Keratinocyte (primary cell): Measurements from ENCODE around the gene CXCL8. TPM values are rescaled to one million over a fixed set of nuclear protein-coding genes. Genes with fewer than 3 reads are reported as not detected.

ENCODE experiments used
- DNase-seq: peaks from one replicate; pipeline ENCODE4 v3.0.0-alpha.2; 2011; ENCODE audit warnings: low read depth, missing footprints, low spot score
- FAIRE-seq: peaks from 2 replicates; lab custom pipeline; 2011; peaks lifted over from hg19 to GRCh38; lab: Jason Lieb, UNC
- H2AFZ ChIP-seq: 2 replicates; pipeline ENCODE4 v1.6.0; 2012; ENCODE audit warnings: low read length, control low read depth, inconsistent platforms; ENCODE audit not compliant: control insufficient read depth
- H3K27ac ChIP-seq: 2 replicates; pipeline ENCODE4 v1.5.1; 2011; ENCODE audit warnings: low read length; ENCODE audit not compliant: control insufficient read depth, insufficient read depth
- H3K27me3 ChIP-seq: 3 replicates; pipeline ENCODE4 v1.6.0; 2011; ENCODE audit warnings: low read length; ENCODE audit not compliant: control insufficient read depth, insufficient read depth; ENCODE audit errors: extremely low read depth
- H3K36me3 ChIP-seq, 2 experiments: 2 replicates in 1 of 2; 3 replicates in 1 of 2; pipeline ENCODE4 v1.5.1; 2011; ENCODE audit warnings: low read length in 2 of 2, mild to moderate bottlenecking in 1 of 2; ENCODE audit not compliant: control insufficient read depth in 2 of 2, insufficient read depth in 2 of 2; ENCODE audit errors: extremely low read depth in 1 of 2
- H3K4me1 ChIP-seq: 3 replicates; pipeline ENCODE4 v1.5.1; 2011; ENCODE audit warnings: low read length; ENCODE audit not compliant: control insufficient read depth, insufficient read depth; ENCODE audit errors: extremely low read depth
- H3K4me2 ChIP-seq: 3 replicates; pipeline ENCODE4 v1.6.0; 2011; ENCODE audit warnings: low read depth, low read length; ENCODE audit not compliant: control insufficient read depth, insufficient read depth; ENCODE audit errors: extremely low read depth
- H3K4me3 ChIP-seq, 3 experiments: fragments of 200-600 bp in 1 of 3; sonication (generic) in 1 of 3; 2 replicates in 2 of 3; 3 replicates in 1 of 3; pipeline ENCODE4 v1.5.1; 2011 to 2016; ENCODE audit warnings: low read length in 3 of 3, mild to moderate bottlenecking in 3 of 3, control low read depth in 2 of 3, inconsistent platforms in 1 of 3, low read depth in 1 of 3, mixed read lengths in 1 of 3, mixed run types in 1 of 3, moderate library complexity in 1 of 3; ENCODE audit not compliant: control insufficient read depth in 2 of 3, insufficient read depth in 2 of 3; ENCODE audit errors: extremely low read depth in 1 of 3
- H3K79me2 ChIP-seq: 2 replicates; pipeline ENCODE4 v1.6.0; 2012; ENCODE audit warnings: low read length; ENCODE audit not compliant: control insufficient read depth, insufficient read depth
- H3K9ac ChIP-seq: 3 replicates; pipeline ENCODE4 v1.6.0; 2011; ENCODE audit warnings: low read length; ENCODE audit not compliant: control insufficient read depth, insufficient read depth; ENCODE audit errors: extremely low read depth
- H3K9me1 ChIP-seq: 3 replicates; pipeline ENCODE4 v1.6.0; 2011; ENCODE audit warnings: low read length; ENCODE audit not compliant: control insufficient read depth, insufficient read depth; ENCODE audit errors: extremely low read depth
- H3K9me3 ChIP-seq: 2 replicates; pipeline ENCODE4 v1.5.1; 2012; ENCODE audit warnings: low read depth, low read length; ENCODE audit not compliant: control insufficient read depth
- H4K20me1 ChIP-seq: 3 replicates; pipeline ENCODE4 v1.6.0; 2011; ENCODE audit warnings: low read length; ENCODE audit not compliant: control insufficient read depth, insufficient read depth; ENCODE audit errors: extremely low read depth
- EZH2 ChIP-seq: IDR thresholded peaks from one replicate; pipeline ENCODE4 v1.6.1; 2012; ENCODE audit warnings: inconsistent platforms, mild to moderate bottlenecking, low read length, moderate library complexity
- dilution Hi-C: fragments of 300-500 bp; cut with MboI; formaldehyde crosslinking; loops from one replicate; pipeline ENCODE4 v1.7.0; 2020; ENCODE audit warnings: low sequenced_read_pairs; ENCODE audit not compliant: extremely low pct_ligation_motif_present
- polyA plus RNA-seq, 5 experiments: library from polyadenylated mRNA; depleted of rRNA in 3 of 5; stranded (reverse) in 3 of 5; stranded (forward) in 1 of 5; unstranded in 1 of 5; fragments of >200 nt; gene quantifications; 1 replicate in 1 of 5; 2 replicates in 3 of 5; 3 replicates in 1 of 5; pipeline versions ENCODE4 v1.2.1 to v1.2.3, GENCODE V29; 2011 to 2012; ENCODE audit warnings: missing spikeins in 2 of 5, low read depth in 1 of 5, low replicate concordance in 1 of 5
- TF ChIP-seq, protein P1 (sequence below), 3 experiments: IDR thresholded peaks in 1 of 3; conservative IDR thresholded peaks in 1 of 3; optimal IDR thresholded peaks in 1 of 3; 2 replicates in 2 of 3; 3 replicates in 1 of 3; pipeline versions ENCODE3 to v1.5.1; 2011; ENCODE audit warnings: low read length in 3 of 3, mild to moderate bottlenecking in 3 of 3, moderate library complexity in 2 of 3, control low read depth in 1 of 3, inconsistent platforms in 1 of 3; ENCODE audit not compliant: insufficient read depth in 2 of 3; ENCODE audit errors: extremely low read depth in 1 of 3

CXCL8 gene
- polyA plus RNA-seq, 1 donor (not counting 4 experiments of a cell fraction or from before 2014, with no cell fraction given): 65.4 TPM

DNA sequence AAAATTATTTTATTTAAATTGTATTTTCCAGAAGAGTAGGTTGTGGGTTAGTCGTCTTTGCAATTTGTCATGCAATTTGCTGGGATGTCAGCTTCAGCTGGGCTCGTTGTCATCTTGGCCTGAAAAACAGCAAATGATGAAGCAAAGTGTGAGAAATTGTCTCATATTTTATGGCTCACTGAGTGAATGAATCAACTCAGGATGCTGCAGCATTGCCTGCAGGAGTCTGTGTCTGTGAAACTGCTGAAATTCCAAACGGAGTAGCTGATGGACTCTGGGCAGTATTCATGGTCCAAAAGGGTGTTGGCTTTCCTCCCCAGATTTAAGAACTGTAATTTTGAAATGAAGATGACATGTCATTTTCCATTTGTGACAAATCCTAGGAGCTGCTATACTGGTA is 37.2 kb downstream of the CXCL8 start:
- TF ChIP-seq EZH2: no peak
- TF ChIP-seq, protein P1, sequence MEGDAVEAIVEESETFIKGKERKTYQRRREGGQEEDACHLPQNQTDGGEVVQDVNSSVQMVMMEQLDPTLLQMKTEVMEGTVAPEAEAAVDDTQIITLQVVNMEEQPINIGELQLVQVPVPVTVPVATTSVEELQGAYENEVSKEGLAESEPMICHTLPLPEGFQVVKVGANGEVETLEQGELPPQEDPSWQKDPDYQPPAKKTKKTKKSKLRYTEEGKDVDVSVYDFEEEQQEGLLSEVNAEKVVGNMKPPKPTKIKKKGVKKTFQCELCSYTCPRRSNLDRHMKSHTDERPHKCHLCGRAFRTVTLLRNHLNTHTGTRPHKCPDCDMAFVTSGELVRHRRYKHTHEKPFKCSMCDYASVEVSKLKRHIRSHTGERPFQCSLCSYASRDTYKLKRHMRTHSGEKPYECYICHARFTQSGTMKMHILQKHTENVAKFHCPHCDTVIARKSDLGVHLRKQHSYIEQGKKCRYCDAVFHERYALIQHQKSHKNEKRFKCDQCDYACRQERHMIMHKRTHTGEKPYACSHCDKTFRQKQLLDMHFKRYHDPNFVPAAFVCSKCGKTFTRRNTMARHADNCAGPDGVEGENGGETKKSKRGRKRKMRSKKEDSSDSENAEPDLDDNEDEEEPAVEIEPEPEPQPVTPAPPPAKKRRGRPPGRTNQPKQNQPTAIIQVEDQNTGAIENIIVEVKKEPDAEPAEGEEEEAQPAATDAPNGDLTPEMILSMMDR (optimal IDR thresholded peaks at IDR 0.05 in 1 of 3, IDR thresholded peaks at IDR 0.05 in 1 of 3, conservative IDR thresholded peaks at IDR 0.05 in 1 of 3; ENCODE audit: extremely low read depth in 1 of 3, insufficient read depth in 2 of 3, low read length in 3 of 3): no peak
- no peaks in the 10 kb centered on the region for H3K79me2 ChIP-seq
- H3K27ac ChIP-seq: no peak overlapping the region
- DNase-seq (no peak), FAIRE-seq (peak; percentile 73)
- no peaks in the 10 kb centered on the region for H3K9me3 ChIP-seq
- no peak overlapping the region for H3K4me3 ChIP-seq
- no peak overlapping the region for H2AFZ ChIP-seq
- no peaks in the 10 kb centered on the region for H3K9me1 ChIP-seq
- no peaks in the 10 kb centered on the region for H3K36me3 ChIP-seq
- H3K4me1 ChIP-seq: peaks cover 6% of the 10 kb centered on the region
- dilution Hi-C loops: no loop called here
- no peaks in the 10 kb centered on the region for H4K20me1 ChIP-seq
- no peaks in the 10 kb centered on the region for H3K27me3 ChIP-seq
- no peak overlapping the region for H3K9ac ChIP-seq
- H3K4me2 ChIP-seq: no peak overlapping the region

DNA sequence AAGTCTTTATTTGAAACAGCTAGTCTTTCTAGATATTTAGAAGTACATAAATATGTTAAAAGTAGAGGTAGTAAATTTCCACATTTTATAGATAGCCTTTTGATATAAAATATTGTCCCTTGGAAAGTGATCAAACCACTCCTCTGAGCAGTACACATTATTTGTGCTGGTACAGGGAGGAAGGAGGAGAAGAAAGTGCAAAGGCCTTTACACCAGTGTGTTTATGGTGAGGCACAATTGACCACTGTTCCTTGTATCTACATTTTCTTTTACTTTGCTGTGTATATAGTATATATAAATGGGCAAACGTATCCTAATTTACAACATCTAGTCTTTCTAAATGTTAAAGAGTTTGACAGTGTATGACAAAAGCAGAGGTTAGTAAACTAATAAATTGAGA is 39.9 kb downstream of the CXCL8 start:
- Histone ChIP-seq H3K4me3 (no peak overlapping the region), H4K20me1 (no peaks in the 10 kb centered on the region), H3K36me3 (no peaks in the 10 kb centered on the region), H3K9ac (no peak overlapping the region), H3K4me2 (no peak overlapping the region), H3K27me3 (no peaks in the 10 kb centered on the region), H3K27ac (no peak overlapping the region), H3K4me1 (peaks cover 6% of the 10 kb centered on the region), H3K79me2 (no peaks in the 10 kb centered on the region), H3K9me1 (no peaks in the 10 kb centered on the region), H2AFZ (no peak overlapping the region), H3K9me3 (no peaks in the 10 kb centered on the region)
- dilution Hi-C loops: no loop called here
- no peak for FAIRE-seq
- DNase-seq: no peak
- TF ChIP-seq EZH2: no peak
- TF ChIP-seq, protein P1 (optimal IDR thresholded peaks at IDR 0.05 in 1 of 3, IDR thresholded peaks at IDR 0.05 in 1 of 3, conservative IDR thresholded peaks at IDR 0.05 in 1 of 3; ENCODE audit: extremely low read depth in 1 of 3, insufficient read depth in 2 of 3, low read length in 3 of 3): no peak
